ENCODE measurements around the gene CELF2. TPM values are rescaled to one million over a fixed set of nuclear protein-coding genes. Genes with fewer than 3 reads are reported as not detected.
"Not testable (repeated sequence)": the region's sequence is repeated elsewhere in the genome, so short reads cannot be mapped to it uniquely, and the experiment has no call there.

Gene CELF2
- total RNA-seq, 4 donors from 2014 or later: 106 to 127 (median 120) TPM

- DNase-seq (ENCODE audit: low spot score in 2 of 2): no peak
- no peak overlapping the region for H3K27ac ChIP-seq
- no peaks in the 10 kb centered on the region for H3K36me3 ChIP-seq
- H3K9me3 ChIP-seq: peaks cover 0 to 8% (median 0%) of the 10 kb centered on the region in 4 donors
- H3K4me1 ChIP-seq: peaks cover 0 to 11% (median 0%) of the 10 kb centered on the region in 4 donors
- no peaks in the 10 kb centered on the region for H3K27me3 ChIP-seq
- no peak for TF ChIP-seq CTCF (IDR thresholded peaks at IDR 0.05)
- no peak for TF ChIP-seq POLR2A (IDR thresholded peaks at IDR 0.05)
- TF ChIP-seq EP300 (IDR thresholded peaks at IDR 0.05): no peak
- H3K4me3 ChIP-seq: no peak overlapping the region
- WGBS, 2 donors: 67 to 72% methylated on average over 3 of the region's 3 CpGs
Observed at GRCh38 chr10:11358011-11358410, 340.3 kb downstream of the CELF2 start.

- Histone ChIP-seq H3K4me3 (no peak overlapping the region), H3K9me3 (peaks cover 0 to 8% (median 0%) of the 10 kb centered on the region in 4 donors), H3K36me3 (no peaks in the 10 kb centered on the region), H3K27me3 (no peaks in the 10 kb centered on the region), H3K27ac (no peak overlapping the region), H3K4me1 (peaks cover 0 to 11% (median 0%) of the 10 kb centered on the region in 4 donors)
- 81 to 89% methylated on average over 4 of the region's 4 CpGs for WGBS, 2 donors
- no peak for DNase-seq (ENCODE audit: low spot score in 2 of 2)
- TF ChIP-seq EP300 (IDR thresholded peaks at IDR 0.05): no peak
- no peak for TF ChIP-seq POLR2A (IDR thresholded peaks at IDR 0.05)
- no peak for TF ChIP-seq CTCF (IDR thresholded peaks at IDR 0.05)
Observed at GRCh38 chr10:11358923-11359575, 341.4 kb downstream of the CELF2 start.

- H3K4me1 ChIP-seq: peaks cover 0 to 11% (median 0%) of the 10 kb centered on the region in 4 donors
Observed at GRCh38 chr10:11359869-11360268, 342.2 kb downstream of the CELF2 start.

GRCh38 chr10:11363497-11363896 lies 345.8 kb downstream of the CELF2 start:
- no peaks in the 10 kb centered on the region for H3K27me3 ChIP-seq
- H3K36me3 ChIP-seq: no peaks in the 10 kb centered on the region
- peaks cover 0 to 8% (median 0%) of the 10 kb centered on the region in 4 donors for H3K9me3 ChIP-seq
- no peak overlapping the region for H3K27ac ChIP-seq
- no peak overlapping the region for H3K4me3 ChIP-seq
- WGBS, 2 donors: 93 to 95% methylated on average over 6 to 7 of the region's 7 CpGs
- no peaks in the 10 kb centered on the region for H3K4me1 ChIP-seq
- TF ChIP-seq POLR2A (IDR thresholded peaks at IDR 0.05) (no peak), CTCF (IDR thresholded peaks at IDR 0.05) (no peak), EP300 (IDR thresholded peaks at IDR 0.05) (no peak)
- no peak for DNase-seq (ENCODE audit: low spot score in 2 of 2)

More at GRCh38 chr10:11359869-11360268, 342.2 kb downstream of the CELF2 start:
- TF ChIP-seq POLR2A (IDR thresholded peaks at IDR 0.05) (no peak), CTCF (IDR thresholded peaks at IDR 0.05) (no peak), EP300 (IDR thresholded peaks at IDR 0.05) (no peak)
- 91 to 92% methylated on average over 3 of the region's 3 CpGs for WGBS, 2 donors
- no peak for DNase-seq (ENCODE audit: low spot score in 2 of 2)
- Histone ChIP-seq H3K27ac (no peak overlapping the region), H3K36me3 (no peaks in the 10 kb centered on the region), H3K4me3 (no peak overlapping the region), H3K9me3 (peaks cover 0 to 8% (median 0%) of the 10 kb centered on the region in 4 donors), H3K27me3 (no peaks in the 10 kb centered on the region)

- Histone ChIP-seq H3K4me1 (no peaks in the 10 kb centered on the region), H3K4me3 (no peak overlapping the region), H3K9me3 (peaks cover 0 to 2% (median 0%) of the 10 kb centered on the region in 4 donors), H3K36me3 (no peaks in the 10 kb centered on the region), H3K27me3 (no peaks in the 10 kb centered on the region), H3K27ac (no peak overlapping the region)
- 87 to 92% methylated on average over 1 of the region's 1 CpG for WGBS, 2 donors
- TF ChIP-seq POLR2A (IDR thresholded peaks at IDR 0.05) (no peak), CTCF (IDR thresholded peaks at IDR 0.05) (no peak), EP300 (IDR thresholded peaks at IDR 0.05) (no peak)
- DNase-seq (ENCODE audit: low spot score in 2 of 2): no peak
Observed at GRCh38 chr10:11364241-11364640, 346.6 kb downstream of the CELF2 start.

GRCh38 chr10:11366889-11367288 lies 349.2 kb downstream of the CELF2 start:
- not testable (repeated sequence) for H3K4me3 ChIP-seq; H3K4me1 ChIP-seq; H3K27ac ChIP-seq; H3K36me3 ChIP-seq; H3K27me3 ChIP-seq; DNase-seq (ENCODE audit: low spot score in 2 of 2); H3K9me3 ChIP-seq
- WGBS, 2 donors: 88 to 94% methylated on average over 4 of the region's 4 CpGs
